ENCODE results near the gene RAB7A. TPM values are rescaled to one million over a fixed set of nuclear protein-coding genes. Genes with fewer than 3 reads are reported as not detected.

The RAB7A gene
- total RNA-seq, 1 donor from 2014 or later: 319 TPM

- Histone ChIP-seq H3K4me3 (ENCODE audit: insufficient read depth, low read depth, low read length) (no peak overlapping the region), H3K4me1 (ENCODE audit: insufficient read depth, low read length) (peaks cover 6% of the 10 kb centered on the region), H4K20me1 (ENCODE audit: insufficient read depth, low read length) (no peaks in the 10 kb centered on the region), H3K27ac (ENCODE audit: low read depth, low read length) (no peak overlapping the region), H3K9ac (ENCODE audit: low read length) (no peak overlapping the region), H3K4me2 (ENCODE audit: low read length) (no peak overlapping the region), H3K79me2 (ENCODE audit: insufficient read depth, low read length) (no peaks in the 10 kb centered on the region), H3K27me3 (ENCODE audit: insufficient read depth, low read length) (no peaks in the 10 kb centered on the region), H3K9me3 (ENCODE audit: insufficient read depth, low read depth, low read length) (no peaks in the 10 kb centered on the region), H3K36me3 (ENCODE audit: insufficient read depth, low read length) (no peaks in the 10 kb centered on the region), H2AFZ (ENCODE audit: low read depth, low read length) (no peak overlapping the region)
- H3K4me3 Mint-ChIP-seq (ENCODE audit: unreplicated experiment): no peak overlapping the region
- DNase-seq (ENCODE audit: low read depth) (no peak), FAIRE-seq (no peak)
- H3K4me1 Mint-ChIP-seq (ENCODE audit: low read depth, unreplicated experiment): peaks cover 6% of the 10 kb centered on the region
- H3K27ac Mint-ChIP-seq (ENCODE audit: unreplicated experiment): no peak overlapping the region
- TF ChIP-seq CTCF (IDR thresholded peaks at IDR 0.05; ENCODE audit: insufficient read depth, low read depth, low read length): no peak
- no peak for TF ChIP-seq EZH2 (IDR thresholded peaks at IDR 0.05; ENCODE audit: insufficient read depth, low read length)
- H3K27me3 Mint-ChIP-seq (ENCODE audit: low read depth, unreplicated experiment): peaks cover 7% of the 10 kb centered on the region
- H3K36me3 Mint-ChIP-seq (ENCODE audit: low read depth, unreplicated experiment): peaks cover 3% of the 10 kb centered on the region
- peaks cover 6% of the 10 kb centered on the region for H3K9me3 Mint-ChIP-seq (ENCODE audit: unreplicated experiment)
Measured at GRCh38 chr3:128841926-128842920, 116.2 kb downstream of the RAB7A start.

- H3K4me2 ChIP-seq (ENCODE audit: low read length): no peak overlapping the region
Measured at GRCh38 chr3:128844502-128844901, 118.5 kb downstream of the RAB7A start.

More at GRCh38 chr3:128844502-128844901, 118.5 kb downstream of the RAB7A start:
- H3K4me1 Mint-ChIP-seq (ENCODE audit: low read depth, unreplicated experiment): peaks cover 6% of the 10 kb centered on the region
- no peaks in the 10 kb centered on the region for H3K9me3 ChIP-seq (ENCODE audit: insufficient read depth, low read depth, low read length)
- H3K4me3 Mint-ChIP-seq (ENCODE audit: unreplicated experiment): no peak overlapping the region
- FAIRE-seq (no peak), DNase-seq (ENCODE audit: low read depth) (no peak)
- no peak overlapping the region for H3K27ac Mint-ChIP-seq (ENCODE audit: unreplicated experiment)
- H3K27ac ChIP-seq (ENCODE audit: low read depth, low read length): no peak overlapping the region
- H3K9me3 Mint-ChIP-seq (ENCODE audit: unreplicated experiment): peaks cover 6% of the 10 kb centered on the region
- H3K36me3 ChIP-seq (ENCODE audit: insufficient read depth, low read length): no peaks in the 10 kb centered on the region
- no peak overlapping the region for H2AFZ ChIP-seq (ENCODE audit: low read depth, low read length)
- no peaks in the 10 kb centered on the region for H3K27me3 ChIP-seq (ENCODE audit: insufficient read depth, low read length)
- peaks cover 11% of the 10 kb centered on the region for H3K27me3 Mint-ChIP-seq (ENCODE audit: low read depth, unreplicated experiment)
- H4K20me1 ChIP-seq (ENCODE audit: insufficient read depth, low read length): no peaks in the 10 kb centered on the region
- peaks cover 3% of the 10 kb centered on the region for H3K36me3 Mint-ChIP-seq (ENCODE audit: low read depth, unreplicated experiment)
- no peaks in the 10 kb centered on the region for H3K79me2 ChIP-seq (ENCODE audit: insufficient read depth, low read length)
- peaks cover 6% of the 10 kb centered on the region for H3K4me1 ChIP-seq (ENCODE audit: insufficient read depth, low read length)
- H3K9ac ChIP-seq (ENCODE audit: low read length): no peak overlapping the region
- no peak for TF ChIP-seq EZH2 (IDR thresholded peaks at IDR 0.05; ENCODE audit: insufficient read depth, low read length)
- TF ChIP-seq CTCF (IDR thresholded peaks at IDR 0.05; ENCODE audit: insufficient read depth, low read depth, low read length): no peak
- H3K4me3 ChIP-seq (ENCODE audit: insufficient read depth, low read depth, low read length): no peak overlapping the region

Data from astrocyte (in vitro differentiated cells and primary cell).